ENCODE data around the gene TRAPPC5.

DNA sequence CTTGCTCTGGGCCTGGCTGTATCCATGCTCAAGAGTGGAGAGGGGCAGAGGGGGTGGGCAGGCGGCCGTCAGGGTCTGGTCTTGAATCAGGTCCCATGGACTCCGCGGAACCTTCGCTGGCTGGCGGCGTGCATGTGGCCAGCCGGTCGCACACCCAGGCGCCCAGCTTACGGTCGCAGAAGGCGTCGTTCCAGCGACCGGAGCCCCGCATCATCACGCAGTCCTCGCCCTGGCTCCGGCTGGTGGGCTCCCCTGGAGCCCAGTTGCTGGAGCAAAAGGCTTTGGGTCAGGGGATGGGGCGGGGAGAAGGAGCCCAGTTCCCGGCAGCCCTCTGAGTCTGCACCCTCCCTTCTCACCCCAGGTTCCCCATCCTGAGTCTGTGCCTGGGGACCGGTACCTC lies 8.5 kb downstream of the TRAPPC5 start:
- no peak for TF ChIP-seq ELF1 (IDR thresholded peaks at IDR 0.05)
- no peak for TF ChIP-seq POLR2AphosphoS5 (IDR thresholded peaks at IDR 0.05; ENCODE audit: low read depth, low read length)
- TF ChIP-seq, protein P1, sequence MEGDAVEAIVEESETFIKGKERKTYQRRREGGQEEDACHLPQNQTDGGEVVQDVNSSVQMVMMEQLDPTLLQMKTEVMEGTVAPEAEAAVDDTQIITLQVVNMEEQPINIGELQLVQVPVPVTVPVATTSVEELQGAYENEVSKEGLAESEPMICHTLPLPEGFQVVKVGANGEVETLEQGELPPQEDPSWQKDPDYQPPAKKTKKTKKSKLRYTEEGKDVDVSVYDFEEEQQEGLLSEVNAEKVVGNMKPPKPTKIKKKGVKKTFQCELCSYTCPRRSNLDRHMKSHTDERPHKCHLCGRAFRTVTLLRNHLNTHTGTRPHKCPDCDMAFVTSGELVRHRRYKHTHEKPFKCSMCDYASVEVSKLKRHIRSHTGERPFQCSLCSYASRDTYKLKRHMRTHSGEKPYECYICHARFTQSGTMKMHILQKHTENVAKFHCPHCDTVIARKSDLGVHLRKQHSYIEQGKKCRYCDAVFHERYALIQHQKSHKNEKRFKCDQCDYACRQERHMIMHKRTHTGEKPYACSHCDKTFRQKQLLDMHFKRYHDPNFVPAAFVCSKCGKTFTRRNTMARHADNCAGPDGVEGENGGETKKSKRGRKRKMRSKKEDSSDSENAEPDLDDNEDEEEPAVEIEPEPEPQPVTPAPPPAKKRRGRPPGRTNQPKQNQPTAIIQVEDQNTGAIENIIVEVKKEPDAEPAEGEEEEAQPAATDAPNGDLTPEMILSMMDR (IDR thresholded peaks at IDR 0.05) = no peak
- TF ChIP-seq RAD21 (IDR thresholded peaks at IDR 0.05; ENCODE audit: low read length) = no peak
